Measurements from ENCODE around the gene C12orf42.

C12orf42 gene

DNA sequence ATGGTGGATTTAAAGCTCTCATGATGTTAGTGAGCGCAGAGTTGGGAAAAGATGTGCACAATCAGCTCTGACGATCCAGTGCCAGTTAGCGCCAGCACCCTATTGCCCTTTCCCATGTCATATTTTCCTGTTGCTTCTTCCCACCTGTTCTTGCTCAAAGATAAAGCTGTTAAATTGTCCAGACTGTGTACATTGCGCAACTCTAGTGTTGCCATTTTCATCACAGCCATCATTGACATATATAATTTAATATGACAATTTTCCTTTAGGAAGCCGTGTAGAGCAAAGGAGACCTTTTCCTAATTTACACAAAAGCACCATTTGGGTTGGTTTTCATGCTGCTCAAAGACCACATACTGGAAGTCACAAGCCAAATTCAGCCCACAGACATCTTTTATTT is 5.7 kb upstream of the C12orf42 start:
- in situ Hi-C loops (cut with MboI; ENCODE audit: low pct_unique_long_range_greater_than_20kb, low sequenced_read_pairs) = no loop called here
- no peak for DNase-seq

DNA sequence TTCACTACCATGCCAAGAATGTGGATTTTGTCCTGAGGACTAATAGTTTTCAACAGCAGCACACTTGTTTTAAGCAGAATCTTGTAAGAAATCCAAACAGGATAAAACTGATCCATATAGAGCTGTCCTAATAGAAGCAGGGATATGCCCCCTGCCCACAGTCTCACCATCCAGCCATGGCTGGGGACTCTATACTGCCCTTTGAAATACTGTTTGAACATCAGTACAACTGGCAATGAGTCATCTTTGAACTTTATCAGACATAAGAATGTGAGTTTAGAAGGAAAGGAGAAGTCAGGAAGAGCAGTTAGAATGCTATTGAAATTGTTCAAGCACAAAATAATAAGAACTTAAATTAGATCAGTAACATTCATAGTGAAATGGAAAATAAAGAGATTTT is 3.8 kb upstream of the C12orf42 start:
- DNase-seq = peak; percentile 30
- in situ Hi-C loops (cut with MboI; ENCODE audit: low pct_unique_long_range_greater_than_20kb, low sequenced_read_pairs) = no loop called here

DNA sequence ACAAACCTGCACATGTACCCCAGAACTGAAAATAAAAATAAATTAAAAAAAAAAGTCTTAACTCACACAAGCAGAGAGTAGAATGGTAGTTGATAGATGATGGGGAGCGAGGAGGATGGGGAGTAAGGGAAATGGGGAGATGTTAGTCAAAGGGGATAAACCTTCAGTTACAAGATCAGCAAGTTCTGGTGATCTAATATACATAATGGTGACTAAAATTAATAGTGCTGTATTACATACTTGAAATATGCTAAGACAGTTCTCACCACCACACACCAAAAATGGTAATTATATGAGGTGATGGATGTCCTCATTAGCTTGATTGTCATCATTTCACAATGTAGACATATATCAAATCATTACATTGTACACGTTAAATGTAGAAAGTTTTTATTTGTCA is 3.2 kb upstream of the C12orf42 start:
- in situ Hi-C loops (cut with MboI; ENCODE audit: low pct_unique_long_range_greater_than_20kb, low sequenced_read_pairs) = no loop called here

DNA sequence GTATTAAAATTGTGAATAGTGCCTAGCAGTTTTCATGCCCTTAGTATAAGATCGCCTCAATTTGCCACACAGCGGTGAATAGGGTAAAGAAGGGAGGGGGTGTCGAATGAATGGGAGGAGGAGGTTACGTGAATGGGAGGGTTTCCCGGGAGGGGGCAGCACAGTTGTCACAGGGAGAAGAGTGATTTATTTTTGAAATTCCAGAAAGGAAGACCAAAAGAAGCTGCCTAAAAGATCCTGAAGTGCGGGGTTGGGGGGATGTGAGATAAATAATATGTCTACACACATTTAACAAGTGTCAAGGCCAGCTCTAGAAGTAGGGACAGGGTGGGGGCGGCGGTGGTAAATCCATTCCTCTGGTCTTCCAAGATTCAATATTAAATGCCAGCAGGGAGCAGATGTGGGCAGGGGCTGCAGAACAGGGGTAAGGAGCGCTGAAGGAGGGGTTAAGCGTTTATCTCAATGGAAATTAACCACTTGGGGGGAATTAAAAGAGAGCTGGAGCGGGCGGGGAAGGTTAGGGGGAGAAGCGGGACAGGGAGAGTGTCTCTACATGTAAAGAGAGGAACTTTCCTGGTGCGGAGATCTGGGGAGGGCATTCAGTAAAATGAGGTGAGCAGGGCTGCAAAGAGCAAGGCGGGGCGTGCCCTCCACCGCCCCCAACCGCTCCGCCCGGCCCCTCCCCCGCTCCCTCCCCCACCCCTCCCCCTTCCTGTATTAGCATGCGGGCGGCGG is 867 bp downstream of the C12orf42 start:
- in situ Hi-C loops (cut with MboI; ENCODE audit: low pct_unique_long_range_greater_than_20kb, low sequenced_read_pairs) = no loop called here

More for the DNA sequence above, 3.2 kb upstream of the C12orf42 start:
- DNase-seq = no peak

DNA sequence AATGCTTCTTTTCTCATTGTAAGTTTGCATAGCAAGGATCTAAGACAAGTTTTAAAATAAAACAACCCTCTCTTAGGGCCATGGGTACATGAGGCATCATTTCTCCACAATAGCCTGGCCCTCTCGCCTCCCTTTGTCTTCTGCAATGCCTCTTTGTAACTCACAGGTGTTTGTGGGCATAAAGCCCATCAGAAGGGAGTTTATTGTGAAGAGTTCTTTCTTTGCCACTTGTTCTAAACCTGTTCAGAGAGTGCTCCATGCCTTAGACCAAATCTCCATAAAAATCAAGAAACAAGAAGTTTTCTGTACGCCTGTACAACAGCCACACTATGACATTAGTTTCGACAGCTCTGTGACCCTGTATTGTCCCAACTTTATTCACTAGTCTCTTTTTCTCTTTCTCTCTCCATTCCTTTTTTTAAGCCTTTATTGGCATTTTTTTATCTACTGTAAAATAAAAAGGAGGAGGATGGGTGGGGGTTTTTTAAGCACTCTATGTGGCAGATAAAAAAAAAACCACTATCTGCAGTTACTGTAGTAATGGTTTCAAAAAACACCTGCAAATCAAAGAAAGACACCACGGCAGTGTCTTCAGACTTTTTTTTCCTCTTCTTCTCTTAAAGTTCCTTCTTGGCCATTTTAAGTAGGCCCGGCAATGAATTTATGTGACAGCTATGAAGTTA is 1.6 kb downstream of the C12orf42 start:
- no peak for DNase-seq
- in situ Hi-C loops (cut with MboI; ENCODE audit: low pct_unique_long_range_greater_than_20kb, low sequenced_read_pairs) = no loop called here

More for the DNA sequence above, 867 bp downstream of the C12orf42 start:
- no peak for DNase-seq

DNA sequence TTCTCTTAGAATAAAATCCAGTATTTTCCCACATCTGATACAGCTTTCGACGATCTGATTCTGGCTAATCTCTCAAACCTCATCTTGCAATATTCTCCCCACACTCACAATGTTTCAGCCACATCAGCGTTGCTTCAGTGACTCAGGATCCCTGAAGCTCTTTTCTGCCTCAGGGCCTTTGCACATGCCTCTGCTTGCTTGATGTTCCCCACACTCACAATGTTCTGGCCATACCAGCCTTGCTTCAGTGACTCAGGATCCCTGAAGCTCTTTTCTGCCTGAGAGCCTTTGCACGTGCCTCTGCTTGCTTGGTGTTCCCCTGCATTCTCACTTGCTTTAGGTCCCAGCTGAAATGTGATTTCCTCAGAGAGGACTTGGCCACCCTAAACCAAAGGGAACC is 2.6 kb downstream of the C12orf42 start:
- no peak for DNase-seq
- in situ Hi-C loops (cut with MboI; ENCODE audit: low pct_unique_long_range_greater_than_20kb, low sequenced_read_pairs) = no loop called here

DNA sequence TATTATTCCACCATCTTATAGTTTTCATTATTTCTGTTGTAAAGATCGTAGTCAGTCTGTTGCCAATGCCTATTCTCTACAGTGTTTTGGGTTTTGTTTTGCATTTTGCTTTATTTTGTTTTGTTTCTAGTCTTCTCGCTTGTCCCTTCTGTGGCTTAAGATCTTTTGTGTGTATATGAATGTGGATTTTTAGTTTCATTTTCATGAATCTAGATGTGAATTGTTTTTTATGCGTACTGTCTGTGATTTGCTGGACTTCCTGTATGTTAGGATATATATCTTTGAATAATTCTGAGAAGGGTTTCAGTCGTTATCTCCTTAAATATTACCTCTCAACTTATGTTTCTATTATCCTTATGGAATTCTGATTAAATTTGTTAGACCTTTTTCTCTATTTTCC is 13.4 kb downstream of the C12orf42 start:
- DNase-seq = no peak
- in situ Hi-C loops (cut with MboI; ENCODE audit: low pct_unique_long_range_greater_than_20kb, low sequenced_read_pairs) = no loop called here

DNA sequence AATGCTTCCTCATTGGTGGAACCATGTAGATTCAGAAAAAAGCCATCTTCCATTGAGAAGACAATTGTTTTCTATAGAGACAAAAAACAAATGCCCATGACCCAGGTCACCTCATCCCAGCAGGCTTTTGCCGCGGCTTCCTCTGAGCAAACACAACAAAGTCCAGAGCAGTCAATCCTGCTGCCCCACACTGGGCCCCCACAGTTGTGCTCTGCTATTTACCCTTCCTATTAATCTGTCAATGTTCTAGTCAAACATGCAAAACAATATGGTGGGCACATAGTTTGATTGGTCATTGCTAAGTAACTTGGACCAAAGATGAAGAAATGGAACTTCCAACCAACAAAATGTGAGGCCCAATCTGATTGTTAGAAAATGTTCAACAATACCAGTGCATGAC is 20.7 kb downstream of the C12orf42 start:
- in situ Hi-C loops (cut with MboI; ENCODE audit: low pct_unique_long_range_greater_than_20kb, low sequenced_read_pairs) = no loop called here
- DNase-seq = no peak

DNA sequence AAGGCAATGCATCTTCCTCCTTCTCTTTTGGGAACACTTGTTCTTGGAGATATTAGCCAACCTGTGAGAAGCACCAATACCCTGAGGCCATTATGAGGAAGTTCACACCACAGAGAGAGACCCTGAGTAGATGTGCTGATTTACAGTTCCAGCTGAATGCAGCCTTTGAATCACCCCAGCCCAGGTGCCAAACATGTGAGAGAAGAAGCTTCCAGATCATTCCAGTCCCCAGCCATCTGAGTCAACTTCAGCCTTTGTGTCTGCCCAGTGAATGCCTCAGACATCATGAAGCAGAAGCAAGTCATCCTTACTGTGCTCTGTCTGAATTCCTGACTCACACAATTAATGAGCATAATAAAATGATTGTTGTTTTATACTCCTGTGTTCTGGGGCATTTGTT is 25.1 kb downstream of the C12orf42 start:
- in situ Hi-C loops (cut with MboI; ENCODE audit: low pct_unique_long_range_greater_than_20kb, low sequenced_read_pairs) = no loop called here
- DNase-seq = peak; percentile 49

DNA sequence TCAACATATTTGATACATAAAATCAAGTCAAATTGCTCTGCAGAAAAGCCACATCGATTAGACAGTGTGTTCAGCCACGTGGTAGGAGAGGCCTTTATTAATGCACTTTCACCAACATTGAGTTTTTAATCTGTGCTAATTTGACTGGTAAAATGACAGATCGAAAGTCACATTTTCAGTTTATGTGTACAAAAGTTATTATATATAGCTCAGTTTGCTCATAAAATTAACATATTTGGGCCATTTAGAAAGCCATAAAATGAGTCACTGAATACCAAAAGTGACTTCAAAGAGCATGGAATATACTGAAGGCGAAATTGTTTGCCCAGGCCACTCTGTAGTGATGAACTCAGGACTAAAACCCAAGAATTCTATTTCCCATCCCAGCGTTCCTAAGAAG is 26.0 kb downstream of the C12orf42 start:
- in situ Hi-C loops (cut with MboI; ENCODE audit: low pct_unique_long_range_greater_than_20kb, low sequenced_read_pairs) = no loop called here

DNA sequence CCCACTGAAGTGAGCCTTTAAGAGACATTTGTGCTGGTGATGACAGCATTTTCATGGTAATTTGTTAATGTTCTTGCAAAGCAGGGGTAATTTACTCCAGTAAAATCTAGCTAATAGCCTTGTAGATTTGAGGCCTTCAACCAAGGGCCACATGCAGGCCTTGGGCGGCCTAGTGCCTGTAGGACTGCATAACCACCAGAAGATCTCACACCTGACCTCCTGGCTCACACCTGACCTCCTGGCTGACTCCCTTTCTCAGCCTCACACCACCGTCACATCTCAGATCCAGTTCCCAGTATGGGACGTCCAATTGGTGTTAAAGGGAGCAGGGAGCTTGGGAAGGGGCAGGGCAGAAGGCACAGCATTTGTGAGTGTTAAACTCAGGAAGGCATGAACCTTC is 26.9 kb downstream of the C12orf42 start:
- in situ Hi-C loops (cut with MboI; ENCODE audit: low pct_unique_long_range_greater_than_20kb, low sequenced_read_pairs) = no loop called here
- DNase-seq = no peak

More for the DNA sequence above, 26.0 kb downstream of the C12orf42 start:
- no peak for DNase-seq

DNA sequence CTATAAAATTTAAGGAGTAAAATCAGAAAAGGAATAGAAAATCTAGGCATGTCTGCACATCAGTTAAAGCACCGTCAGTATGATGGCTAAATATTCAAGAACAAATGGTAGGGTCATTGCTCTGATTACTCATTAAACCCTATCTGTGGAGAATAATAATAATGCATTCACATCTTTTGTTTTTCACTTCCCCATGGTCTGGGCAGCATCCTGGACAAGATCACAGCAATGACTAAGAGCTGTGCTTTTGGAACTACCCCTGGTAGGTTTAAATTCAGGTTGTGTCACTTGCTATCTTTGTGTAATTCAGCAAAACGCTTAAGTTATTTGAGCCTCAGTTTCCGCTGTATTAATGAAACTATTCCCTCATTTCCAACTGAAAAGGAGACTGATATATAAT is 33.1 kb downstream of the C12orf42 start:
- DNase-seq = no peak
- in situ Hi-C loops (cut with MboI; ENCODE audit: low pct_unique_long_range_greater_than_20kb, low sequenced_read_pairs) = no loop called here

DNA sequence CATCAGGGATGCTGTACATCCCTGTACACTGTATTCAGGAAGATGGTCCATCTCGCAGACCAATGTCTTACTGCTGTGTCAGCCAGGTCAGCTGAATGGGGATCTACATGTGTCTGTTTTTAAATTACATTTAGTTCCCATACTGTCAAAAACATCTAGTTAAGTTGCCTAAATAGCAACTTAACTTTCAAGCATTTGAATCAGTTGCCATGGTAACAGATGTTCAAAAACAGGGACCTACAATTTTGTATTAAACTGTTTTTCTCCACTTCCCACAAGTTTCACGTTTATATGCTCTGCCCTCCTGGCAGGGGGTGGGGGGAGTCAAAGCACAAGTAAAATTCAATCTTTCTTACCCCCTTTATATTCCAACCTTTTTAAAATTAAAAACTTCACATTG is 38.3 kb downstream of the C12orf42 start:
- DNase-seq = peak; percentile 29
- in situ Hi-C loops (cut with MboI; ENCODE audit: low pct_unique_long_range_greater_than_20kb, low sequenced_read_pairs) = no loop called here

DNA sequence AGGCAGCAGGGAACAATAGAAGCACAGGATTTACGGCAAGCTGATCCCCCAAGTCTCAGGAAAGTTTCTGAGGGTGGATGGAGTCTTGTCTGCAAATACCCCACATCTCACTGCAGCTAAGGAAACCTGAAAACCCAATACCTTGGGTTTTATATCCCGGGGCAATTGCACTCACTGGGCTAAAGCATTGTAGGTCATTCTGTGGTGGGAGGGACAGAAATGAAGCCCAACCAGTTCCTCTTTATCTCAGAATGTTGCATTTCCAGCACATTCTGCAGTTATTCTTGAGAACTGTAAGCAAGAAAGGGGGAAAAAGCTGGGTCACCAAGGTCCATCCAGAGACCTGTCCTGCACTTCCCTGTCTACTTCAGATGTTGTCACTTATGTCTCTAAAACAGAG is 39.8 kb downstream of the C12orf42 start:
- DNase-seq = peak; percentile 75
- in situ Hi-C loops (cut with MboI; ENCODE audit: low pct_unique_long_range_greater_than_20kb, low sequenced_read_pairs) = no loop called here

DNA sequence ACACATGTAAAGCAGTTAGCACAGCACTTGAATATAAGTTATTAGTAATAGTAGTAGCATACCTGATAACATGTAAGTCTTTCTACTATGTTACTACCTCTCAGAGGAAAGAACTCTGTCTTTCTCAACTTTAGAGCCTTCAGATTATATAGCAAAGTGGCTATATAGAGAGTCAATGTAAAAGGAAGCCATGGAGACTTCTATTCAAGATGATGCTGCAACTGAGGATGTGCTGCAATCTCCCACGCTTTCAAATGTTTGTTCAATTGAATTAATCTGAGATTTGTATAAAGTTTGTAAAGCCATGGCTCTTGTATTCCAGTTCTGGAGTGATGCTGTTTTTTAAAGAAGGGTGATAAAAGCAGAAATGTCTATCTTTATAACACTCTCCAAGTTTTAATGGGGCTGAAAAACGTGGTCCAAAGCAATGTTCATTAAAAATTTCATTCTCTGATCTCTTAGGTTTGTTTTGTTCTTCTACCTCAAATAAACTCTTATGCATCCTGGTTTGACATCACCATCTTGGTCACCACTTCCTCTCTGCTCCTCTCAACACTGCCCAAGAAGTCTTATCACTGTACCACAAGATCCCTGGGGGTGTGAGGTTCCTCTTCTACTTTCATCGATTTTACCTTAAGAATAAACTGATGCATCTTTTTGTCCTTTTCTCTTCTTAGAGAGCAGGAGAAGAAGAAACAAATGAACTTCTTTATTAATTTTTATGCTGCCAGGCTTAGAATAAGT is 40.6 kb downstream of the C12orf42 start:
- in situ Hi-C loops (cut with MboI; ENCODE audit: low pct_unique_long_range_greater_than_20kb, low sequenced_read_pairs) = no loop called here
- DNase-seq = peak; percentile 95

DNA sequence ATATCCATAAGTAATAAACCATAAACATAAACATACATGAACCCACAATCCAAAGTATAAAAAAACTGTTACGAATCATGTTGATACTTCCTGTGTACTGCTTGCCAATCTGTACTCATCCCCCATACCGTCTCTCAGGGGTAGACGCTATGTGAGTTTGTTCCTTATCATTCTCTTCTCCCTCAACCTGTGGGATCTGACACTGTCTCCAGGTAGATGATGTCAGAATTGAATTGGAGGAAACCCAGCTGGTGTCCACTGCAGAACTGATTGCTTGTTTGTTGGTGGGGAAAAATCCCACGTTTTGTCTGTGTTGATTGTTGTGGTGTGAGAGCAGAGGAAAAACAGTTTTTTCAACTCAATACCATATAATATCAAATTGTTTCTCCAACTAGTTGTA is 50.8 kb downstream of the C12orf42 start:
- in situ Hi-C loops (cut with MboI; ENCODE audit: low pct_unique_long_range_greater_than_20kb, low sequenced_read_pairs) = no loop called here
- no peak for DNase-seq

DNA sequence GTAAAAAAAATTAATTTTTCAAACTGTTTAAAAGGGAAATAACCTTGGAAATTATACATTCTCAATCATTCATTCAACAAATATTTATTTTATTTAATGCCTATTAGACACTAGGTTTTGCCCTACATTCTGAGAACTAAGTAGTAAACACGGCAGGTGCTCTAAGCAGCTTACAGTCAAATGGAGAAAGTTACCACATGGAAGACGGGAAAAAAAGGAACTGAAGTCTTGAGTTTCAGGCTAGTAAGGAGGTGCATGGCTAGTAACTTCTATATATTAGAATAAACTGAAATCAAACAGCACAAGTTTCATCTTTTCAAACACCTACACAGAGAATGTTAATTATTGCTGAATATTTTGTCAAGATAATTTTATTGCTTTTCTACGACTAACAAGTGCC is 52.9 kb downstream of the C12orf42 start:
- DNase-seq = peak; percentile 52
- in situ Hi-C loops (cut with MboI; ENCODE audit: low pct_unique_long_range_greater_than_20kb, low sequenced_read_pairs) = no loop called here

DNA sequence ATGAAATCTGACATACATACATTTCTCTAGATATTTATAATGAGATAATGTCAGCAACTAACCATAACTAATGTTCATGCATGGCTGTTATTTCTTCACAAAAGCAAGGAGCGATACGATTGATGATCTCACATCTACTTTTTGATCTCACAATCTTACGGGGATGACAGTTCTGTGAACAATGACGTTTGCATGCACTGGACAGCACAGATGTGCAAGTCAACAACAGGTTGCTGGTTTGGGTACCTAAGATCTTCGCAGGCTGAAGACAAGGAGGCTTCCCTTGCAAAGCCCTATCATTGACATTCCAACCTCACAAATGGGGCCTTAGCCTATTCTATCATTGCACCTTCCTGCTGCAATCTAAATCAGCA is 53.6 kb downstream of the C12orf42 start:
- in situ Hi-C loops (cut with MboI; ENCODE audit: low pct_unique_long_range_greater_than_20kb, low sequenced_read_pairs) = no loop called here
- no peak for DNase-seq

DNA sequence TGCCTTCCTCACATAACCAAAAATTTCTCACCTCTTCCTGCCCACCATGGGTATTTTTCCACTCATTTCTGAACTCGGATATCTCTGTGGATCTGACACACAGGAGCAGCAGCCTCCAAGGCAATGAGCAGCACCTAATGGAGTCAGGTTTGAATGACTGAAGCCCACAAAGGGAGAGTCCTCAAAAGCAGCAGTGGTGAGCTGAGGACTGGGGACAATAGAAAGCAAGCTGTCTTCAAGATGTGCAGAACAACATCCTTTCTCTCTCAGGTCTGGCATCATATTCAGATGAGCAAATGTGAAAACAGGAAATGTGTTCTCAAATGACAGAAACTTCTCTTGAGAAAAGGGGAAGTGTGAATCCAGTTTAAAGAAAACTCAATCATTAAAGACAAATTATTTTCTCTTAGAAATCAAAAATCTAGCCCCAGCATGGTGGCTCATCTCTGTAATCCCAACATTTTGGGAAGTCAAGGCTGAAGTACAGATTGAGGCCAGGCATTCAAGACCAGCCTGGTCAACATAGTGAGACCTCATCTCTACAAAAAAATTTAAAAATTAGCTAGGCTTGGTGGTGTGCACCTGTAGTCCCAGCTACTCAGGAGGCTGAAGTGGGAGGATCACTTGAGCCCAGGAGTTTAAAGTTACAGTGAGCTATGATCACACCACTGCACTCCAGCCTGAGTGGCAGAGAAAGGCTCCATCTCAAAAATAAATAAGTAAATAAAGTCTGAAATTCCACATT is 54.2 kb downstream of the C12orf42 start:
- DNase-seq = peak; percentile 94
- in situ Hi-C loops (cut with MboI; ENCODE audit: low pct_unique_long_range_greater_than_20kb, low sequenced_read_pairs) = no loop called here
